ENCODE measurements around the gene SH3GL1. TPM values are rescaled to one million over a fixed set of nuclear protein-coding genes. Genes with fewer than 3 reads are reported as not detected.

The SH3GL1 gene
- total and polyA plus RNA-seq, 10 of the 15 experiments (the other 5 are each of a cell fraction or from before 2014, with no cell fraction given), result 0.93 to 47.4 (median 28.4) TPM

GRCh38 chr19:4443188-4443587 is 42.8 kb upstream of the SH3GL1 start:
- POLR2A ChIA-PET, result interaction anchor here (0.6 kb wide), 1 partner anchor 19 kb away, joined by 4 read pairs; no protein-coding TSS in a partner anchor
- TF ChIP-seq CHD4 (IDR thresholded peaks at IDR 0.05) (no peak), ZNF207 (IDR thresholded peaks at IDR 0.05; ENCODE audit: borderline replicate concordance) (no peak), SUPT20H (IDR thresholded peaks at IDR 0.05; ENCODE audit: borderline replicate concordance, control insufficient read depth, low read depth, low read length) (no peak), WRNIP1 (IDR thresholded peaks at IDR 0.05; ENCODE audit: borderline replicate concordance, low read depth, low read length) (no peak), JUND (IDR thresholded peaks at IDR 0.05; ENCODE audit: low read depth, low read length) (no peak), SMAD1 (IDR thresholded peaks at IDR 0.05; ENCODE audit: low read depth, partially characterized antibody) (no peak), ETV6 (conservative IDR thresholded peaks at IDR 0.05 in 1 of 2, IDR thresholded peaks at IDR 0.05 in 1 of 2; ENCODE audit: borderline replicate concordance in 1 of 2, low read depth in 1 of 2) (no peak), POLR2A (IDR thresholded peaks at IDR 0.05; ENCODE audit: low read depth, low read length) (no peak), YY1 (IDR thresholded peaks at IDR 0.05; ENCODE audit: low read depth, low read length) (no peak), PML (IDR thresholded peaks at IDR 0.05; ENCODE audit: low read length) (no peak), PRDM15 (CRISPR knock-in tag; IDR thresholded peaks at IDR 0.05) (no peak), POU2F2 (IDR thresholded peaks at IDR 0.05; ENCODE audit: borderline replicate concordance, low read depth, low read length) (no peak), BRCA1 (IDR thresholded peaks at IDR 0.05; ENCODE audit: low read depth, low read length) (no peak), ZNF24 (IDR thresholded peaks at IDR 0.05) (no peak), NFYB (IDR thresholded peaks at IDR 0.05; ENCODE audit: insufficient read depth, low read depth, low read length) (no peak)
- TF ChIP-seq, protein P1, sequence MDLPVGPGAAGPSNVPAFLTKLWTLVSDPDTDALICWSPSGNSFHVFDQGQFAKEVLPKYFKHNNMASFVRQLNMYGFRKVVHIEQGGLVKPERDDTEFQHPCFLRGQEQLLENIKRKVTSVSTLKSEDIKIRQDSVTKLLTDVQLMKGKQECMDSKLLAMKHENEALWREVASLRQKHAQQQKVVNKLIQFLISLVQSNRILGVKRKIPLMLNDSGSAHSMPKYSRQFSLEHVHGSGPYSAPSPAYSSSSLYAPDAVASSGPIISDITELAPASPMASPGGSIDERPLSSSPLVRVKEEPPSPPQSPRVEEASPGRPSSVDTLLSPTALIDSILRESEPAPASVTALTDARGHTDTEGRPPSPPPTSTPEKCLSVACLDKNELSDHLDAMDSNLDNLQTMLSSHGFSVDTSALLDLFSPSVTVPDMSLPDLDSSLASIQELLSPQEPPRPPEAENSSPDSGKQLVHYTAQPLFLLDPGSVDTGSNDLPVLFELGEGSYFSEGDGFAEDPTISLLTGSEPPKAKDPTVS (IDR thresholded peaks at IDR 0.05; ENCODE audit: low read depth, low read length), result no peak
- SMC1A ChIA-PET (ENCODE audit: uncharacterized antibody, unreplicated experiment), result no interaction called here
- no peak for DNase-seq (ENCODE audit: low read depth, low spot score)
- Histone ChIP-seq H3K36me3 (ENCODE audit: control insufficient read depth in 2 of 2, insufficient read depth in 2 of 2, low read length in 1 of 2) (peaks cover 0 to 29% of the 10 kb centered on the region in 2 experiments; a peak in 3 of 4 replicates), H3K4me1 (ENCODE audit: control insufficient read depth, insufficient read depth, low read length) (peaks cover 7% of the 10 kb centered on the region), H3K9ac (ENCODE audit: control insufficient read depth, insufficient read depth, low read length) (no peak overlapping the region), H3K4me2 (ENCODE audit: control insufficient read depth, insufficient read depth) (no peak overlapping the region), H3K79me2 (ENCODE audit: control insufficient read depth, insufficient read depth, low read length) (no peaks in the 10 kb centered on the region), H3K4me3 (no peak overlapping the region), H3K9me3 (replicated peaks; ENCODE audit: control insufficient read depth, insufficient read depth, low read length) (no peaks in the 10 kb centered on the region), H3K27me3 (replicated peaks in 1 of 2; ENCODE audit: control insufficient read depth in 2 of 2, insufficient read depth in 2 of 2, low read length in 1 of 2) (no peaks in the 10 kb centered on the region), H3K27ac (ENCODE audit: control insufficient read depth, insufficient read depth) (no peak overlapping the region), H2AFZ (ENCODE audit: control insufficient read depth, low read depth, low read length) (no peak overlapping the region), H4K20me1 (ENCODE audit: control insufficient read depth, insufficient read depth) (no peaks in the 10 kb centered on the region)
- TSS peak; percentile 39 for BruUV-seq (replicated peaks)
- ATAC-seq, result no peak
- intact Hi-C loops (cut with micrococcal nuclease; ENCODE audit: unreplicated experiment), result no loop called here
- in situ Hi-C loops (cut with MboI), result no loop called here
- RAD21 ChIA-PET (ENCODE audit: unreplicated experiment), result no interaction called here
- WGBS (ENCODE audit: insufficient coverage, insufficient replicate concordance, low lambda C conversion rate, missing lambda C conversion rate), result 93% methylated on average over 15 of the region's 15 CpGs
- FAIRE-seq, result no peak
- CTCF ChIA-PET, result no interaction called here
